ENCODE measurements around the gene DDX49.
"Not testable (repeated sequence)": the region's sequence is repeated elsewhere in the genome, so short reads cannot be mapped to it uniquely, and the experiment has no call there.

The DDX49 gene

DNA sequence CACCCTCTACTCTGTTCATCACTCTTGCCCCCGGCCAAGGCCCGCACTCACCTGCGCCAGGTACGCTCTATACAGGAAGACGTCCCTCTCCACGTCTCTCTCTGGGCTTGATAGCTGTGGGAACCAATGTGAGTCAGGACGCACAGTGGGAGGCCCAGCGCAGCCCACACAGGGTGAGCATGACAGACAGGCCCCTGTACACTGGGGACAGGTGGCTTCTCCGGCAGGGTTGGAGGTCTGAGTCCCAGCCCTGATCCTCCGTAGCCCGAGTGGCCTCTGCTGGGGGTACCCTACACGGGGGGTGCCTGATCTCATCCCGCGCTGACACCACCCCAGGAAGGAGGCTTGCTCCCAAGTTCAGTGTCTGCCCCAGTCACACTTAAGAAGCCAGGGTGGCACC, 6.6 kb upstream of the DDX49 start:
- FAIRE-seq, result no peak

DNA sequence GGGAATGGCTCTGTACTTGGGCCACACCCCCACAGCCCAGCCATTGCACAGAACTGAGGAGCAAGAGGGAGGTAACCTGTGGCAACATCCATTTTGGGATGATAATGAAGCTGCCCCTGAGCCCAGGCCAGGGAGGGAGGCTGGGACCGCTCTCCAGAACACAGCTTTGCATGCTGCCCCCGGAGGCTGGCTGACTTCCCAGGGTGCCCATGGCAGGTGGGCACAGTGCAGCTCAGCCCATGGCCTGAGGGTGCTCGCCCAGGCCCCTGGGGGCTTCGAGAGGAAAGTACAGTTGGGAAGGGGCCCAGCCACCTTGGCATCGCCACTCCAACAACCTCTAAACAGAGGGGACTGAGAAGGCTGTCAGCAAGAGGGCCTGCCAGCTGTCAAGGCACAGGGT, 6.0 kb upstream of the DDX49 start:
- FAIRE-seq, result no peak

DNA sequence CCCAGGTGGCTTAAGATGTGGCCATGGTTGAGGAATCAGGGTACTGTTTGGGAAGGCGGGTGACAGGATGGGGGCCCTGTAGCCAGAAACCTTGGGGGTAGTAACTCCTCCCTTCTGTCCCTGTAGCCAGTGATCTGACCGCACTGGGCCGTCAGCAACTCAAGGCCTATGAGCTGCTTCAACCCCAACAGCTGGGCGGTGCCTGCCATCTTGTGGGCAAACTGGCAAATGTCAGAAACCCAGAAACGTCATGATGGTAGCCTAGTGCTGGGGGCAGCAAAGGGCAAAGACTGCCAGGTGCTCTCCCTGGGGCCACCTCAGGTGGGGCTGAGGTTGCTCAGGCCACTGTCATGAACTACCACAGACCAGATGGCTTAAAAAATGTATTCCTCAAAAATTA, 3.9 kb upstream of the DDX49 start:
- no peak for FAIRE-seq

DNA sequence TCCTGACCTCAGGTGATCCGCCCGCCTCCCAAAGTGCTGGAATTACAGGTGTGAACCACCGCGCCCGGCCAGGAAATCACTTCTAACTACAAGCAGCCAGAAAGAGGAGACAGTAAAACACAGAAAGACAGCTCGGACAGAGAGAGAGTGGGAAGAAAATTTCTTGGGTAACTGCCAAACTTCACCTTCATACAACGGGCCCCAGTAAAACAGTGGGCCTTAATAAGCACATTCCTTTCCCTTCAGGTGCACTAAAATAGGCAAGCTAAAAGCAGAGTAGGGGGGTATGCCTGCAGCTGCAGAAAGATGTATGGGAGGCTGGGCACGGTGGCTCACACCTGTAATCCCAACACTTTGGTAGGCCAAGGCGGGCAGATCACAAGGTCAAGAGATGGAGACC, 1.9 kb upstream of the DDX49 start:
- FAIRE-seq, result not testable (repeated sequence)

DNA sequence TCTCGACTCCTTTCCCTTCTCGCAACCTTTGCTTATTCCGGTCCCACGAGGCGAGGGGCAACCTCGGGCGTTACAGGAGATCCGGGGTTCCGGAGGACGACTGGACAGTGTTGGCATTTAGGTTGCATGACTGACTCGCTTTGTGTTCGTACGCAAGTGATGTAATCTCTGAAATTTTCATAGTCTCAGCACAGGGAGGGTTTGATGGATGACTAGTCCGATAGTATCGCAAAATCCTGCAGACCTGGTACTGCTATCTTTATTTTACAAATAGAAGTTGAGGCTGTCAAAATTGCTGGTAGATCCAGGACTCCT, 342 bp downstream of the DDX49 start:
- FAIRE-seq, result no peak

- FAIRE-seq, result no peak
Measured at GRCh38 chr19:18920400-18920799, 885 bp downstream of the DDX49 start.

- no peak for FAIRE-seq
Measured at GRCh38 chr19:18921593-18921992, 2.1 kb downstream of the DDX49 start.

GRCh38 chr19:18922228-18922985, 2.9 kb downstream of the DDX49 start:
- FAIRE-seq, result no peak

GRCh38 chr19:18924684-18925213, 5.2 kb downstream of the DDX49 start:
- FAIRE-seq, result no peak

DNA sequence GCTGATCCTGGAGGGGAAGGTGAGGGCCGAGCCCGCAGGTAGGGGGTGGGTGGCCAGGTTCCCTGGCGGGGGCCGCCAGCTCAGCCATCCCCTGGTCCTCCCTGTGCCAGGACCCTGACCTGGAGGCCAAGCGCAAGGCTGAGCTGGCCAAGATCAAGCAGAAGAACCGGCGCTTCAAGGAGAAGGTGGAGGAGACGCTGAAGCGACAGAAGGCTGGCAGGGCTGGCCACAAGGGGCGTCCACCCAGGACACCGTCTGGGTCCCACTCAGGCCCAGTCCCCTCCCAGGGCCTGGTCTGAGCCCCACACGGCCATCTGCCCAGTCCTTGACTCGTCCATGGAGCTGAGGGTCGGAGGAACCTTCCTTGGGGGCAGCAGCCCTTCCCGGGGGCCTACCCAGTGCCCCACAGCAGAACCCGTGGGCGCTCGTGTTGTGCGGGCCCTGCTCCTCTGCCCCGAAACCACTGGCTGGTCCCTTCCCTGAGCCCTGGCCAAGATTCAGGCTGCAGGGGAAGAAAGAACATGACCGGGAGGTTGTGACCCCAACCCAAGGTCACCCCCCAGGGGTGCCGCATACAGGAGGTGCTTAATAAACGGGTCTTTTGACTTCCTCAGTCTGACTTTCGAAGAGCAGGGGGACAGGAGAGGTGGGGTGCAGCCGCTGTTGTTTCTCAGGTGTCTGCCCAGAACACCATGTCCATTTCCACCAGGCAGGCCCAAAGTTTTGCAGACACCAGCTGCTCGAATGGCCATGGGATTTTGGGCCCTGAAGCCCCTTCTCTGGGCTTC, 8.7 kb downstream of the DDX49 start:
- no peak for FAIRE-seq

- FAIRE-seq, result no peak
Measured at GRCh38 chr19:18929311-18929710, 9.8 kb downstream of the DDX49 start.

DNA sequence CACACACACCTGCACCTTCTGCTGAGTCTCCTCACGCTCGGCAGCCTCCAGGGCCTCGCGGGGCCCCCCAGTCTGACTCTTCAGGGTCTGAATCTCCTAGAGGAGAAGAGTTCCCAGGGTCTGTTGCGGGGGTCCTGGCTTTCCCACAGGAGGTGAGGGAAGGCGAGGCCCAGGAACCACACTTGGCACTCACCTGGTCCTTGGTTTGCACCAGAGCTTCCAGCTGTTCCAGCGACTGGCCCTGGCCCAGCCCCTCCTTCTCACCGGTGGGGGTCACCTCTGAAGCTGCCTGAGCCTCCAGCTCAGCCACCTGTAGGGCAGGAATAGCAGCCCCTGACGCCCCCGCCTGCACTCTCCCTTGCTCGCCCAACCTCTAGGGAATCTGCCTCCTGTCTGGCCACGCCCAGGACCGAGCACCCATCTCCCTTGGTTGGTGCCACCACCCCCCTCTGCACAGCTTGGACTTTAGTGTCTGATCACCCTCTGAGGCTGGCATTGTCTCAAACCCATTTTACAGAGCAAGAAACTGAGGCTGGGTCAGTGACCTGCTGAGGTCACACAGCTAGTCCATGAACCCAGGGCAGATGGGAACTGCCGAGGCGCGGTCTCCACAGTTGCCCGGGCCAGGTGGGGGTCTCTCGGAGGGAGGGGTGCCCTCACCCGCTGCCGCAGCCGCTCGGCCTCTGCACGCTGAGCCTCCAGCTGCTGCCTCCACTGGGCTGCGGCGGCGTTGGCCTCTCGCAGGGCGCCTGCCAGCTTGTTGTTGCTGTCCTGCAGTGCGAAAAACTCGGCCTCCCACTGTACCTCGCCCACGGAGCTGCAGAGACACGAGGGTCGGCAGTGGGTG, 12.0 kb downstream of the DDX49 start:
- FAIRE-seq, result no peak

DNA sequence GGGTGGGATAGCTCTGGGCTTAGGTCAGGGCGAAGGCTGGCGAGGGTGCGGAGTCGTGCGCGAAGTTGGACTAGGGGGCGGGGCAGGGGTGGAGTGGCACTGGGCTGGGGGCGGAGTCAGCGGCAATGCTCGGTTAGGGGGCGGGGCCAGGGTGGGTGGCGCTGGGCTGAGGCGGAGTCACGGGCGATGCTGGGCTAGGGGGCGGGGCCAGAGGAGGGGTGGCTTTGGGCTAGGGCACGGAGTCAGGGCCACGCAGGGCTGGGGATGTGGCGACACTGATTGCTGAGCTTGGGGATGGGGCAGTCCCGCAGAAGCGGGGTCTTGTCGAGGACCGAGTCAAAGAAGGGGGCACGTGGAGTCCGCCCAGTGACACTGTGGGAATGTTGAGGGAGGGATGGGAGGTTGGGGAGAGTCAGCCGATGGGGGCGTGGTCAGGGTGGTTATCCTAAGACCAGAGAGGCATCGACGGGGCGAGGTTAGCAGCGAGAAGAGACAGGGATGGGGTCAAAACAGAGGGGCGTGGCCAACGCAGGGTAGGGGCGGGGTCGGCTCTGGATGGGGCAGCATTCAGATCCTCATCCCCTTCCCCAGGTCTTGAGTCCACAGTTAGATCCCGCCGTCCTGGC, 12.8 kb downstream of the DDX49 start:
- no peak for FAIRE-seq

- no peak for FAIRE-seq
Measured at GRCh38 chr19:18933297-18933696, 13.8 kb downstream of the DDX49 start.

DNA sequence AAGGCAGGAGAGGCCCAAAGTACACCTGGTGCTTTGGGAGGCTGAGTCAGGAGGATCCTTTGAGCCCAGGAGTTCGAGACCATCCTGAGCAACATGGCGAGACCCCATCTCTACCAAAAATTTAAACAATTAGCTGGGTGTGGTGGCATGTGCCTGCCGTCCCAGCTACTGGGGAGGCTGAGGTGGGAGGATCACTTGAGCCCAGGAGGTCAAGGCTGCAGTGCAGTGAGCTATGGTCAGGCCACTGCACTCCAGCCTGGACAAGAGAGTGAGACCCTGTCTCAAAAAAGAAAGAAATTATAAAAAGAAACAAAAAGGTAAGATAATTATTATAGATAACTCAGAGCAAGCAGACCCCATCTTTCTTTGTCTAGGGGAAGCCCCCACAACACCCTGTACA, 19.6 kb downstream of the DDX49 start:
- no peak for FAIRE-seq

- no peak for FAIRE-seq
Measured at GRCh38 chr19:18939922-18940768, 20.6 kb downstream of the DDX49 start.

GRCh38 chr19:18940769-18941627, 21.5 kb downstream of the DDX49 start, which contains the start of gene HOMER3:
TSS of gene HOMER3 (minus strand) at chr19:18941217. CDS start at chr19:18938982, 2,235 bp downstream.
- no peak for FAIRE-seq

DNA sequence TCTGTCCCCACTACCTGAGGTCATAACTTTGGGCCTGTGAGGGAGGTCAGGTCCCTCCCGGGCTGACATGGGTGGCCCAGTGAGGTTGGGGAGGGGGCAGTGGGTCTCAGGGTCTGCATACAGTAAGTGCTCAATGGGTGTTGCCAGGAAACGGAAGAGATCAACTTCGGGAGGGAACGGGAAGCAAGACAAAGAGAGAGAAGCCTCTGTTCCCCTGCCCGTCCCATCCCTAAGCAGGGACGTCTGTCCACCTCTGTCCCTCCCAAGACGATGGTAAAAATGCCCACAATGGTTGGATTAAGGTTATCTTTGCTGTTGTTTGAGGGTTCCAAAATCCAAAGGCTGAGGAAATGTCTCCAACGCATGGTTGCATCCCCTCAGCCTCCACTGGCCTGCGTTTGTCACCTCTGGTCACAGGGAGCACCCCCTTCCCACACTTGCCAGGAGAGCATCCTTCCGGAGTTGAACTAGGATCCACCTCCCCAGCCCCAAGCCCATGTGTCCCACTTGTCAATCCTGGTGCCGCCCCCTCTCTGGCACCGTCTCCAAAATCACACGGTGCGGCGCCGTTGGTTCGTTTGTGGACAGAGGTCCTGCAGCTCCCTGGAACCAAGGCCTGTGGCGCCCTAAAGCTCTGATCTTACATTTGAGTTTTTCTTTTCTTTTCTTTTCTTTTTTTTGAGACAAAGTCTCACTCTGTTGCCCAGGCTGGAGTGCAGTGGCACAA, 22.3 kb downstream of the DDX49 start:
- no peak for FAIRE-seq

- FAIRE-seq, result no peak
Measured at GRCh38 chr19:18942692-18943091, 23.2 kb downstream of the DDX49 start.

GRCh38 chr19:18943465-18943864, 23.9 kb downstream of the DDX49 start:
- no peak for FAIRE-seq

Data from G401.6 (cell line).